Fibroblast of lung (primary cell): ENCODE measurements around the gene KRT76.

ENCODE experiments used
- CTCF ChIP-seq, 2 donors: IDR thresholded peaks in 1 of 2; conservative IDR thresholded peaks in 1 of 2; 1 replicate in 1 of 2; 2 replicates in 1 of 2; pipeline ENCODE4 v1.5.1; 2011 to 2012; ENCODE audit warnings: low read length in 2 of 2, control low read depth in 1 of 2, inconsistent platforms in 1 of 2, low read depth in 1 of 2, mild to moderate bottlenecking in 1 of 2
- EZH2 ChIP-seq: IDR thresholded peaks from 2 replicates; pipeline ENCODE4 v1.5.1; 2012; ENCODE audit warnings: low read length, control low read depth, mild to moderate bottlenecking; ENCODE audit errors: missing control alignments

DNA sequence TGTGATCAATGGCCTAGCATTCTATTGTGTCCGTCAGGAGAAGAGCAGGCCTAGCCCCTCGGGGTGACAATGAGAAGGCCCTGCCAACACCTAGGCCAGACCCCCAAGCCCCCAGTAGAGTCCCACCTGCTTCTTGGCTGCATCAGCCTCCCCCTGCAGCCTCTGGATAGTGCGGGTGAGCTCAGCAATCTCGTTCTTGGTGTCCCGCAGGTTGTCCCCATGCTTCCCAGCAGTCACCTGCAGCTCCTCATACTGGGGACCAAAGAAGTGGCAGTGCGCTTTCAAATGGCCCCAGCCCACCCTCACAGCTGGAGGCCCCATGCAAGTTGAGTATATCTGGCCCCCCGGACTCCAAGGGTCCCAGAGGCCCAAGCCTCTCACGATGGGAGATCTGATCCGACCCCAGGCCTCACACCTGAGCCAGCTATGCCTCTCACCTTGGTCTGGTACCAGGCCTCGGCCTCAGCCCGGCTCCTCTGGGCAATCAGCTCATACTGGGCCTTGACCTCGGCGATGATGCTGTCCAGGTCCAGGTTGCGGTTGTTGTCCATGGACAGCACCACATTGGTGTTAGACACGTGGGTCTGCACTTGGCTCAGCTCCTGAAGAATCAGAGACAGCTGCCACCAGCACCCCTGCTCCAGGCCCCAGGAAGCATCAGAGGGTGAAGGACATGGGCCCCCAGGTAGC, 46.8 kb upstream of the KRT76 start:
- TF ChIP-seq CTCF (conservative IDR thresholded peaks at IDR 0.05 in 1 of 2, IDR thresholded peaks at IDR 0.05 in 1 of 2; ENCODE audit: low read depth in 1 of 2, low read length in 2 of 2) (no peak), EZH2 (no peak)
